ENCODE data around the gene ZMIZ1.

- TF ChIP-seq EZH2phosphoT487 (IDR thresholded peaks at IDR 0.05; ENCODE audit: unreplicated experiment) (no peak), POLR2AphosphoS5 (IDR thresholded peaks at IDR 0.05; ENCODE audit: low read depth) (no peak), CREB1 (CRISPR knock-in tag; IDR thresholded peaks at IDR 0.05; ENCODE audit: low read depth) (no peak)
- TF ChIP-seq, protein P1, sequence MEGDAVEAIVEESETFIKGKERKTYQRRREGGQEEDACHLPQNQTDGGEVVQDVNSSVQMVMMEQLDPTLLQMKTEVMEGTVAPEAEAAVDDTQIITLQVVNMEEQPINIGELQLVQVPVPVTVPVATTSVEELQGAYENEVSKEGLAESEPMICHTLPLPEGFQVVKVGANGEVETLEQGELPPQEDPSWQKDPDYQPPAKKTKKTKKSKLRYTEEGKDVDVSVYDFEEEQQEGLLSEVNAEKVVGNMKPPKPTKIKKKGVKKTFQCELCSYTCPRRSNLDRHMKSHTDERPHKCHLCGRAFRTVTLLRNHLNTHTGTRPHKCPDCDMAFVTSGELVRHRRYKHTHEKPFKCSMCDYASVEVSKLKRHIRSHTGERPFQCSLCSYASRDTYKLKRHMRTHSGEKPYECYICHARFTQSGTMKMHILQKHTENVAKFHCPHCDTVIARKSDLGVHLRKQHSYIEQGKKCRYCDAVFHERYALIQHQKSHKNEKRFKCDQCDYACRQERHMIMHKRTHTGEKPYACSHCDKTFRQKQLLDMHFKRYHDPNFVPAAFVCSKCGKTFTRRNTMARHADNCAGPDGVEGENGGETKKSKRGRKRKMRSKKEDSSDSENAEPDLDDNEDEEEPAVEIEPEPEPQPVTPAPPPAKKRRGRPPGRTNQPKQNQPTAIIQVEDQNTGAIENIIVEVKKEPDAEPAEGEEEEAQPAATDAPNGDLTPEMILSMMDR (conservative IDR thresholded peaks at IDR 0.05; ENCODE audit: low read depth in 2 of 2), result no peak
Measured at GRCh38 chr10:79142064-79142491, 73.3 kb downstream of the ZMIZ1 start.

All from GM23338 (cell line).